ENCODE results near the gene CCM2.
"Not testable (repeated sequence)": the region's sequence is repeated elsewhere in the genome, so short reads cannot be mapped to it uniquely, and the experiment has no call there.

The CCM2 gene

DNA sequence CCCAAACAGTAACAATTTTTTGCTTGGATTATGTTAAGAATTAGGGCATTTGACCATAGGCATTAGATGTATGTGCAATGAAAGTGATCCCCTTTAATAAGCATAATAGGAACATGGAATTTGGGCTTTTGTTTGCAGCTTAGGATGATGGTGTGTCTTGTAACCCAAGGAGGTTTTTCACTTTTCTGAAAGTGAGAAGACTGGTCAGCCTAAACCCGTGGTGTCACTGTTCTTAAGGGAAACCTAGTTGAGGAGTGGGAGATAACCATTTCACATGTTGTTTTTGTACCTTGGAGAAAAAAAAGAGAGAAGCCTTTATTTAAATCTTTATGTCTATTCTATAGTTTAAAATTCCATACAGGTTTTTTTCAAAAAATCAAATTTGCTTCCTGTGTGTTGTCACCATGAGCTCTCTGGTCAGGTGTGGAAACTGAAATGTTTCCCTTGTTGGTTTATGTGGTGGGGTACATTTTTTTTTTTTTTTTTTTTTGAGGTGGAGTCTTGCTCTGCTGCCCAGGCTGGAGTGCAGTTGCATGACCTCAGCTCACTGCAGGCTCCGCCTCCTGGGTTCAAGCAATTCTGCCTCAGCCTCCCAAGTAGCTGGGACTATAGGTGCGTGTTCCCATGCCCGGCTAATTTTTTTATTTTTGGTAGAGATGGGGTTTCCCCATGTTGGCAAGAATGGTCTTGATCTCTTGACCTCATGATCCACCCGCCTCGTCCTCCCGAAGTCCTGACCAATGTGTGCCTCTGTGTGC, 7.7 kb downstream of the CCM2 start:
- DNase-seq = no peak

DNA sequence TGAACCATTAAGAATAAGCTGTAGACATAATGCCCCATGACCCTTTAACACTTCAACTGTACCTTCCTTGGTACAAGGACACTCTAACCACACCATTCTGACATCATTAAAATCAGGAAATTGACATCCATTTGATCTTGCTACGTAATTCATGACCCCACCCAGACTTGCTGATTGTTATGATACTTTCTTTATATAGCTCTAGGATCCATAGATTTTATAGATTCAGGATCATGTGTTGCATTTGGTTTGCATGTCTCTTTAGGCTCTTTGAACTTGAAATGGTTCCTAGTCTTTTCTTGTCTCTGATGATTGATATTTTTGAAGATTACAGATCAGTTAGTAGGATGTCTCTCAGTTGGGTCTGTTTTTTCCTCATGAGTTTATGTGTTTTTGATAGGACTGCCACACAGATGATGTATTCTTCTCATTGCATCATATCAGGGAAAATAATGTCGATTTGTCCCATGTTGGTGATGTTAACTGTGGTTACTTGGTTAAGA, 13.5 kb downstream of the CCM2 start:
- no peak for DNase-seq

DNA sequence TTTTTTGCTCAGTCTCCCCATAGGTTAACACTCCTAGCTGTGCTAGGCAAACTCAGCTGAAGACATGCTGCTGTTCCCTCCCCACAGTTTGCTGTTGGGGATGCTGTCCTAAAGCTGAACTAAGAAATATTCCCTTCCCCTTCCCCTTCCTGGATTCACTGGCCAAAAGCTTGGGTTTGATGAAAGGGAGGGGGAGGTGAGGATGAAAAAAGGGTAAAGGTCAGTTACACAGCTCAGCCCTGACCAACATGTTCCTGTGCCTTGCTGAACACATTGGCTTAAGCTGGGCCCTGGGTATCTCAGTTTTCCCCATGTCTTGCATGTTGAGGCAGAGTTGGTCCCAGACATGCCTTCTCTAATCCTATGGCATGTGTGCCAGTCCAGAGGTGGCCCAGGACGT, 15.3 kb downstream of the CCM2 start:
- DNase-seq = no peak

DNA sequence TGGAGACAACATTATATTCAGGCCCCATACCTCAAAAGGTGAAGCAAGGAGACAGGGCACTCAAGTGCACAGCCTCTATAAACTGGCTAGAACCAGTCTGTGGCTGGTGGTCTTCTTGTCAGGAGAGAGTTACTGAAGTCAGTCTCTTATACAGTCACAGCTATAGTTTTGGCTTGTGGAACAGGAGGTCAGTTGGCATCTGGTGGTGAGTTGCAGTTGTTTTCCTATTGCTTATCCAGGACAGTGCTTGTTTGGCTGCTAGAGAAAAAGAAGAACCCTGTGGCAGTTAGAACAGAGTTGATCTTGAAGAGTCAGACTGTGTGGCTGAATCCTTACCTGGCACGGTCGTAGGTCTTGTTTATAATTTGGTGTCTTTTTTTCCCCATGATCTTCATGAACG, 17.3 kb downstream of the CCM2 start:
- DNase-seq = no peak

DNA sequence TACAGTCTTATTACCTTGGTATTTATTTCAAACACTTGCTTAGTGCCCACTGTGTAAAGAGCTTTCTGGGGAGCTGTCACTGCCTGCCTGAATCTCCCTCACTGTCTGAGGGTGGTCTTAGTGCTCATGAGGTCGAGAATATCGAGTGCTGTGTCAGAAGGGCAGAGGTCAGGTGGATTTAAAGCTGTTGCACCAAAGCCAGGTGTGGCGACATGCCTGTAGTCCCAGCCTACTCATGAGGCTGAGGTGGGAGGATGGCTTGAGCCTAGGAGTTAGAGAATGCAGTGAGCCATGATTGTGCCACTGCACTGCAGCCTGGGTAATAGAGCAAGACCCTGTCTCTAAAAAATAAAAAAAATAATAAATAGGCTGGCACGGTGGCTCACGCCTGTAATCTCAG, 20.9 kb downstream of the CCM2 start:
- no peak for DNase-seq

DNA sequence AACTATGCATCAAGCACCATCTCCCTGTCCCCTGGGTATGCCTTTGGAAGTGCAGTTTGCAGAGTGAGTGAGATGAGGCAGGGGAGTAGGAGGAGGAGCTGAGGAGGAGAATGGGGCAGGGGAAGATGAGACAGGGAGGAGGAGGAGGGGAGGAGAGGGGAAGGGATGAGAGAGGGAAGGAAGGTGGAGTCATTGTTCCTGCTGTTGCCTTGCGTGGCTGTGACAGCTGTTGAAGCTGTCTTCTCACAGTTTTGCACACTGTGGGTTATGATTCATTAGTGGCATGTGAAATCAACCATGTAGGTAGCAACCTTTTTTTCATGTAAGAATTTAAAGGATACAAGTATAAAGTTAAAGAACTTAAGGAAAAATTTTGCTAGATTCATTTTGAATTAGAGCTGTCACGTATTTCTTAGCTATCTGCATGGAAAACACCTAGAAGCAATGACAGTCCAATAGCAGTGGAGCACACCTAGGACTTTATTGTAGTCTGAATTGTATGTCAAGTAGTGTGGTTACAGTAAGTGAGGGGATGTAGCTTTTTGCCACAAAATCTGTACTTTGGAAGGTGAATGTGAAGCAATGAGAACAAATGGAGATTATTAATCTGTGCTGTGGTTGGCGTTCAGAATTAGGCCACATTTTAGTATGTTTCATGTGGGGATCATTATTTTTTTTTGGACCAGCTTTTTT, 21.7 kb downstream of the CCM2 start:
- no peak for DNase-seq

DNA sequence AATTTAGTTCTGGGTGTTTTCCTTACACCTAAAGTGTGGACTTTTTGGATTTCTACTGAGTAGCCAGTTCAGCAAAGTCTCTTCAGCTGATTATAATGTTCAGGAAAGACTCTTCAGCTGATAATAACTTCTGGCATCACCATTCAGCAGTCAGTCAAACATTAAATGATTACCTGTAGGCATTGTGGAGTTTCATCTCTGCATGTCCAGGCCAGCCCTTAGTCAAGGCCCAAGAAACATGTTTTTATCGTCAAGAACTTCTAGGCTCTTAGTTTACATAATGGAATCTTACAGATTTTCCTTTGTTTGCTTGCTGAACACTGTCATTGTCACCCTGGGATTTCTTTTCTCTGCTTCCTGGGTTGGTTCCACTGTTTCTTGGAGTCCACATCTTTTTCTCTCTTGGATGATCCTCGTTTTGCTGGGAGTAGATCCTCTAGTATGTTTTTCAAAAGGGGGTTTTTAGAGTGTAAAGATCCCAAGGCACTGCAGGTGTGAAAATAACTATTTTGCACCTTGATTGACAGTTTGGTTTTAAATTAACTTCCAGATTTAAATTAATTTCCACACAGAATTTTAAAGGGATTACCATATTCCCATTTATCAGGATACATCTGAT, 24.2 kb downstream of the CCM2 start:
- no peak for DNase-seq

DNA sequence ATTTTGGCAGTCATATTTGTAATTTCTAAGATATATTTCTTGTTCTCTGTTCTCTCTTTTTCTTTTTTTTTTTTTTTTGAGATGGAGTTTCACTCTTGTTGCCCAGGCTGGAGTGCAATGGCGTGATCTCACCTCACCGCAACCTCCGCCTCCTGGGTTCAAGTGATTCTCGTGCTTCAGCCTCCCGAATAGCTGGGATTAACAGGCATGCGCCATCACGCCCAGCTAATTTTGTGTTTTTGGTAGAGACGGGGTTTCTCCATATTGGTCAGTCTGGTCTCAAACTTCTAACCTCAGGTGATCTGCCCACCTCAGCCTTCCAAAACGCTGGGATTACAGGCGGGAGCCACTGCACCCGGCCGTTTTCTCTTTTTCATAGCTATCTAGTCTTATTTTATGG, 25.5 kb downstream of the CCM2 start:
- not testable (repeated sequence) for DNase-seq

DNA sequence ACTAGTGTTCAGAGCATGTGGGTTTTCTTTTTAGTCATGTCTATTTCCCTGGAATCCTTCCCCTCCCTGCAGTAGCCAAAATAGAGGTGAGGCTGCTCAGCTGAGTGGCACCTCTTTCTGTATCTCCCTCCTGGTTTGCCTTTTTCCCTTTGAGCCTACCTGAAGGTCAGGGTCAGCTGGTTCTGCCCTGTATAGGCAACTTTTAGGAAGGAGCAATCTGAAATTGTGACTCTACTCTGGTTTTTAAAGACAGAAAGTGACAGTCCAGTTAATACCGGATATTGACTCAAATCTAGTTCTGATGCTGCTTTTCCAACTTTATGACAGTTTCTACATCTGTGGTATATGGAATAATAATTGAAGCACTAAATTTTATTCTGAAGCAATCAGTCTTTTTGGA, 26.0 kb downstream of the CCM2 start:
- DNase-seq = no peak

DNA sequence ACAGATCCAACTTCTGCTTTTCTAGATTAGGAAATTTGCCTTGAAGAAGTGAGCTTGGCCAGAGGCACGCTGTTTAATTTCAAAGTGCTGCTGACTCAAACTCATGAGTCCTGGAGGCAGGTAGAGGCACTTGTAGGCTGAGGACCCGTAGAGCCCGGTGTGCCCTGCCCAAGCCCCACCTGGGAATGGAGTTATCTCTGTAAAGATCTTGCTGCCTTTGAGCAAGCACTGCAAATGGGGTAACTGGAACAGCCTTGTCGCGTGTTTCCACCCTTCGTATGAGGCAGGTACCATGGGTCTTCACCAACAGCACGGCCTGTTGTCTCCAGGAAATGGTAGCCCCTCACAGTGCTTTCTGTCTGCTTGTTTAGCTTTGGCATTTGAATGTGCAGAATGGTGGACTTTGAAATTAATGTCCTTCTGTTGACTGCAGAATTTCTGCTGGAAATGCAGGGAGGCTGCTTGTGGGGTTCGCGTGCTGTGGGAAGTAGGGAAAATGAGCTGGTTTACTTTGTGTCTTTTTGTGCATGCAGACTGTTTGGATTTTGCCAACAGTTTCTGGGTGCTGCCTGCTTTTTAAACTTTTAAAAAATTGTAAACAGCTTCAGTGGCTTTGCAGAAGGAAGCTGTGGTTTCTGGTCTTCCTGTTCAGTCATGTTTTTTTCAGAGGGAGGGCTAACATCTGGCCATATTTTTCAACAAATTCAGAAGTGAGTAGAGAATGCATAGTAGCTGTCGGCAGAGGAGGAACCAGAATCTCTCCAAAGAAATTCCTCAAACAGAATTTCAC, 27.2 kb downstream of the CCM2 start:
- no peak for DNase-seq

DNA sequence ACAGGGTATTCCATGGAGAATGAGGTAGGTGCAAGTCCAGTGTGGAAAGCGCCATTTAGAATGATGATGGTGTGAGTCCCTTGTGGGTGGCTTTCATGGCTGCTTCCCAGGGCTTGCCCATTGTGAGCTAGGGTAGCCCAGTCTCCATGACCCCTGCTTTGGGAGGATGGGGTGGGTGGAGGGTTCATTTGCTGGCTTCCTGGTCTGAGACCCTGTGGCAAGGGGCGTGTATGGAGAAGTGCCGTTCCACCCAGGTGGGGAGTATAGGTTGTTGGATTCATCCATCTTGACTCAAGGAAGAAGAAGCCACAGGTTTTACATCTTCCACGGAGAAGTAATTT, 27.7 kb downstream of the CCM2 start:
- no peak for DNase-seq

DNA sequence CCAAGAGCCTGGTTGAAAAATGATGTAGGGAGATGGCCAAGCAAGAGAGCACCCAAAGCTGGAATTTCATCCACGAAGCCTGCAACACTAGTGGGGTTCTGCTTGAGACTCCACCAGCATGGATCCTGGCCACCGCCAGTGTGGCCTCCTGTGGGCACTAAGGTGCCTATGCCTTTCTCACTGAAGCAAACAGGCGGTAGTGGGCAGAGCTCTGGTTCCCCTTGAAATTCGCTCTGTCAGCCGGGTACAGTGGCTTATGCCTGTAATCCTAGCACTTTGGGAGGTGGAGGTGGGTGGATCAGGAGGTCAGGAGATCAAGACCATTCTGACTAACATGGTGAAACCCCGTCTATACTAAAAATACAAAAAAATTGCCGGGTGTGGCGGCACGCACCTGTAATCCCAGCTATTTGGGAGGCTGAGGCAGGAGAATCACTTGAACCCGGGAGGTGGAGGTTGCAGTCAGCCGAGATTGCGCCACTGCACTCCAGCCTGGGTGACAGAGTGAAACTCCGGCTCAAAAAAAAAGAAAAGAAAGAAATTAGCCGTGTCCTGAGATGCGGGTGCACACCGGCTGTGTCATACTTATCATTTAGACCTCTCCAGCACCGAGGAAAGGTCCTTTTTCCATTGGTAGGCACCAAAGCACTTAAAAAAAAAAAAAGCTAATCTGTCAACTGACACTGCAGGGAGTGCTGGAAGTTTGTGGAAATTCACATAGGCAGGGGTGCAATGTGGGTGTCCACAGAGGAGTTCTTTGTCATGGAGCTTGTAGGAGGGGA, 28.3 kb downstream of the CCM2 start:
- no peak for DNase-seq

DNA sequence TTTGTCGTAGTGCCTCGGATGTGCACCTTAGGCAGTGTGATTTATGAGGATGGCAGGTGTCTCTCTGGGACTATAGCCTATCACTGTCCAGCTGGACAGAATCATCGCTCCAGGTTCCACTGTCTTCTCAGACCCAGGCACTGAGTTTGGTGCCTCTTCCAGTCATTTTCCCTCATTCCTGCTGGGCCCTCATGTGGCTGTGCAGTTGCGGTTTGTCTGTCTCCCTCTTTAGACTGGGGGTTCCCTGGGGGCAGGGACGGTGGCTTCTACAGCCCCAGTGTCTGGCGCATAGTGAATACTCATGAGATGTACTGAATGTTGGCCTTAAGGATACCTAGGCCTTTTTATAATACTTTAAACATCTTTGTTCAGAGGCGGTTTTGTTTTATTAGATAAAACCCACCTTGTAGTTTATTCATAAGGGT, 28.9 kb downstream of the CCM2 start:
- DNase-seq = no peak

DNA sequence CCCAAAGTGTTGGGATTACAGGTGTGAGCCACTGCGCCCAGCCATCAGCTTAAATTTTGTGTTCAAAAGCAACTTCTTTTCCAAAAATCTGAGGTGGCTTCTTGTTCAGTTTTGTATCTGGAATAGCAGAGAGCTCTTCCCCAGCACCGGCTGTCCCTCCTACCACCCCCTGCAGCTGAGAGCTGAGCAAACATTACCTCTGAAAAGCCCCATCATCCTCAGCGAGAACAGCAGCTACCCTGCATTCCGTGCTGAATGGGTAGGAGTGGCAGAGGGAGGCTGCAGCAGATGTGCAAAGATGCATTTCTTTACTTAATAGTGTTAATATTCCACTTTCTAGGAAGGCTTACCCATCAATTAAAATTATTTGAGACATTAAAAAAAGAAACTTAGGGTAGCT, 31.8 kb downstream of the CCM2 start:
- no peak for DNase-seq

DNA sequence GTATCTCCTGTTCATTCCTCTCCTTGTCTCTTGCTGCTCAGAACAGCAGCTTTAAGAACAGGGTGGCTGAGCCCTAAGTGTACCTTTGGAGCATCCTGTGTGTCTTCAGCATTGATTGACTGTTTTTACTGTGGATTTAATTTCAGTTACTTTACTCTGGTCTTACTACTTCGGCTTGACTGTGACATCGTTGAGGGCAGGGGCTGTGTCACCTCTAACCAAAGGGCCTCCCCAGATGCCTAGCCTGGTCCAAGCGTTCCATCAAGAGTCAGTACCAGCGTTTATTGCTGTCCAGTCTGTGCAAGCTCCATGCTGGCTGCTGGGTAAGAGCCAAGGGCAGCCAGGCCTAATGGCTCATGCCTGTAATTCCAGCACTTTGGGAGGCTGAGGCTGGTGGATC, 32.4 kb downstream of the CCM2 start:
- DNase-seq = no peak

DNA sequence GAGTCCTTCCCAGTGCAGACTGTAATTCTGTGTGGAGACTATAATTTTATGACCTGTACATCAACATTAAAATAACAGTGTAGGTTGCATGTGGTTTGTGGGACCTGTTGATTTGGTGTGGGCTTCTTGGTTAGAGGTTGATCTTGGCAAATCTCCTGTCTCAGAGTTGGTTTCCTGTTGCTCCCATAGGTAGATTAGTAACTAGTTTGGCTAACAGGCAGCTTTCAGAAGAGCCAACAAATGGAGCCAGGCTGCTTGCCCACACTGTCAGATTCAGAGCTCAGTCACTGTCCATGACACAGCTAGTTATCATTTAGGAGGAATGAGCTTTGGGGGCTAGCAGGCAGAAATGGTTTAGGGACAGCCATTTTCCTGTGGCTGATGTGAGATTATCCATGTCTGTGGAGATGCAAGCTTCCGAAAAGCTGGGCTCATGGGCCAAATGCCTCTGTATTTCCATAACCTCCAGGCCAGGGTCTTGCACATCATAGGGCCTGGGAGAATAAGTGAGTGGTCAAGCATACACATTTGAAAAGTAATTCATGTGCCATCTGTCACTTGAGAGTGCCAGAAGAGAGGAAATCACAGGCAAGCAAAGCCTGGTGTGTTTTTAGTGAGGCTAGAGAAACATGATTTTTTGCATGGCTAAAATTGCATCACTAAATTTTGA, 33.4 kb downstream of the CCM2 start:
- DNase-seq = no peak

DNA sequence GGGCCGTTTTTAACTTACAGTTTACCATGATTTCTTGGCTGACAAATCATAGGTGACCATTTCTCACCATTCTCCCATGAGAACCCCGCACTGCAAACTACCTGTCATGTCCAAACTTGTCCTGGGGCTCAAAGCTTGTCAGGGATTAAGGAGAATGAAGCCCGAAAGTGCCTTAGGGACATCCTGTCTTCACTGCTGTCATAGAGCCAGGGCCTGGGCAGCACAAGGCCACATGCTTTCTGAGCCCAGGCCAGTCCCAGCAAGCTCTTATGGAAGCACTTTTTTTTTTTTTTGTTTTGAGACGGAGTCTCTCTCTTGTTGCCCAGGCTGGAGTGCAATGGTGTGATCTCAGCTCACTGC, 33.9 kb downstream of the CCM2 start:
- no peak for DNase-seq

DNA sequence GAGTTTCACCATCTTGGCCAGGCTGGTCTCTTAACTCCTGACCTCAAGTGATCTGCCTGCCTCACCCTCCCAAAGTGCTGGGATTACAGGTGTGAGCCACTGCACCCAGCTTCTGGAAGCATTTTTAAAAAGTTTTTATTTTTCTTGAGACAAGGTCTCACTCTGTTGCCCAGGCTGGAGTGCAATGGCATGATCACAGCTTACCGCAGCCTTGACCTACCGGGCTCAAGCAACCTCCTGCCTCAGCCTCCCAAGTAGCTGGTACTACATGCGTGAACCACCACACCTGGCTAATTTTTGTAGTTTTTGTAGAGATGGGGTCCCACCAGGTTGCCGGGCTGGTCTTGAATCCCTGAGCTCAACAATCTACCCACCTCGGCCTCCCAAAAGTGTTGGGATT, 34.7 kb downstream of the CCM2 start:
- not testable (repeated sequence) for DNase-seq

DNA sequence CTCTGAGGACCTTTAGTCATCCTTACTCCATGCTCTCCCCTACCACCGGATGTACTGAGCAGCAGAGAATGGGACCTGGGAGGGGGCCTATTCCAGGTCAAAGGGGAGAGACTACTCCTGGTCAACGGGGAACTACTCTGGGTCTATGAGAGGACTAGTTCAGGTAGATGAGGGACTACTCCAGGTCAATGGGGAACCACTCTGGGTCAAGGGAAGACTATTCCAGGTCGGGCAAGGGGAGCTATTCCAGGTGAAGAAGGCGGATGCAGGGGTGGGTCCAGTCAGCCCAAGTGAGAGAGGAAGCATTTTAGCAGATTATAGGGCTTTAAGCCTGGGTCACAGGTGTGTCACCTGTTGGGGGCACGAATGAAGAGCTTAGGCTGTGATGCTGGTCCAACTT, 35.4 kb downstream of the CCM2 start:
- no peak for DNase-seq

DNA sequence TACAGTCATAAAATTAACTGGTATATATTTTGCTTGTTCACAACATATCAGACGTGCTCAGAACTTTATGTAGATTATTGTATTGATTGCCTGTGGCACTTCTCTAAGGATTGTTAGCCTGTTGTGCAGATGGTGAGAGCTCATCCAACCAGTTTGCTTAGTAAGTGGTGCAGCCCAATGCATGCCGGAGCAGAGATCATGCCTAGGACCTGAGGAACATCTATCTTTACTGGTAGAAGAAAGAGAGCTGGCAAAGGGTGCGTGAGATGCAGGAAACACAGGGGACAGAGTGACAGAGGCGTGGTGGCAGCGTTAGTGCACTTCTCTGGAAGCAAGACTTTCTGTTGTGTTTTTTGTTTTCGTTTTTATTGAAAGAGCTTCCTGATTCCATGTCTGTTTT, 35.9 kb downstream of the CCM2 start:
- DNase-seq = no peak

DNA sequence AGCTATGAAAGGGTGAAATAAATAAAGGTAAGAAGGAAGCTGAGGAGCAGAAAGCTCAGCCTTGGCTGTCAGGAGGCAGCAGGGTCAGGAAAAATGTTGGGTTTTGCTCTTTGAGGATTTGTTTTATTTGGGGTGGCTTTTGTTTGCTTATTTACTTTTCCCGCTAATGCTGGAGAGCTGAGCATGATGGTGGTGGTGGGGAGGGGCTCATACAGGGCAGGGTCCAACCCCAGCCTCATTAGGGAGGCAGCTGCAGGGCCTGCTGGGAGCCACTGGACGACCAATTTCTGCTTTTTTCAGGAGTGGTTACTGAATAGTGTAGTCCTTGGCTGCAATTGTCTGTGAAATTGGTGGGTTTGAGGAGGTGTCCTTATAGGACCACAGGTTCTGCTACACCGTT, 36.3 kb downstream of the CCM2 start:
- no peak for DNase-seq

DNA sequence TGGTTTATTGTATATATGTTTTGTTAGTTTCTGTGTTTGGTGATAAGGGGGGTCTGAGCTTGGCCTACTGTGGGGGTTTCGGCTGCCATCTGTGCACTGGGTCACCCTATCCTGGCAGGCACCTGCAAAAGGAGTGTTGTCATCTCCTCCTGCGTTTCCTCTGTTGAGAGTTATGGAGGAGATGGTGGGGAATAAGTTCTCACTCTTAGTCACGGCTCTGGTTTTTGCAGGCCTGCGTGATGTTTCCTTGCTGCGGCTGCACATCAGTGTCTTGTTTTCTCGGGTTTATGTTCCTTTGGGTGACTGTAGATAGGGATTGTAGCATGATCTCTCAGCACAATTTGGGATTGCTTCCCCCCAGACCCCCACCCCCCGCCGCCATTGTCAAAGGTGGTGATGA, 36.8 kb downstream of the CCM2 start:
- no peak for DNase-seq

All from DMS 273 treated with DMSO at 0.1 percent for 48 hours (cell line).